Activated B cell treated with CpG ODN at 0.5 μM for 24 hours (primary cell): ENCODE measurements around the gene MNX1. TPM values are rescaled to one million over a fixed set of nuclear protein-coding genes. Genes with fewer than 3 reads are reported as not detected.

Experiments
- ATAC-seq: fragments of 200-7000 bp; cut with Tn5 transposase; one replicate; pipeline ENCODE4 v1.10.0; 2021; ENCODE audit warnings: low read depth, mild to moderate bottlenecking, moderate library complexity
- CTCF ChIA-PET: fragments of 350-600 bp; sonication (Branson Sonifier 250); formaldehyde crosslinking; loops from one replicate; lab custom pipeline; 2021; ENCODE audit warnings: antibody characterized with exemption; lab: Charles Lee
- POLR2A ChIA-PET: fragments of 350-600 bp; sonication (Branson Sonifier 250); formaldehyde crosslinking; loops from one replicate; lab custom pipeline; 2021; ENCODE audit warnings: antibody characterized with exemption; lab: Charles Lee
- DNase-seq: peaks from one replicate; pipeline ENCODE4 v3.0.0; 2022
- H3K27ac Mint-ChIP-seq: one replicate; pipeline ENCODE4 v1.8.0; 2020; ENCODE audit warnings: mixed read lengths
- H3K27me3 Mint-ChIP-seq: one replicate; pipeline ENCODE4 v1.8.0; 2021; ENCODE audit warnings: mixed read lengths
- H3K36me3 Mint-ChIP-seq: one replicate; pipeline ENCODE4 v1.8.0; 2021; ENCODE audit warnings: low read depth, mixed read lengths
- H3K4me1 Mint-ChIP-seq: one replicate; pipeline ENCODE4 v1.8.0; 2021; ENCODE audit warnings: mixed read lengths
- H3K4me3 Mint-ChIP-seq: one replicate; pipeline ENCODE4 v1.8.0; 2020; ENCODE audit warnings: mild to moderate bottlenecking, mixed read lengths
- H3K9me3 Mint-ChIP-seq: one replicate; pipeline ENCODE4 v1.8.0; 2020; ENCODE audit warnings: mixed read lengths
- CTCF ChIP-seq: fragments of 200-600 bp; IDR thresholded peaks from one replicate; pipeline ENCODE4 v1.8.0; 2022; ENCODE audit warnings: antibody characterized with exemption, mild to moderate bottlenecking
- intact Hi-C: fragments of 100-400 bp; cut with micrococcal nuclease; formaldehyde crosslinking; loops from one replicate; pipeline ENCODE4 v1.15.1; 2024
- total RNA-seq: library from RNA; stranded (reverse); gene quantifications from 2 replicates; pipeline ENCODE4 v1.2.3, GENCODE V29; 2022

MNX1 gene
- total RNA-seq, 1 donor from 2014 or later = not detected

- ChIA-PET POLR2A (no interaction called here), CTCF (no interaction called here)
- TF ChIP-seq CTCF = no peak
- no peak for ATAC-seq
- no peaks in the 10 kb centered on the region for H3K36me3 Mint-ChIP-seq
- H3K9me3 Mint-ChIP-seq = peaks cover 10% of the 10 kb centered on the region
- H3K27me3 Mint-ChIP-seq = peaks cover 15% of the 10 kb centered on the region
- intact Hi-C loops = no loop called here
- DNase-seq = no peak
- H3K4me1 Mint-ChIP-seq = no peaks in the 10 kb centered on the region
- no peak overlapping the region for H3K4me3 Mint-ChIP-seq
- H3K27ac Mint-ChIP-seq = no peak overlapping the region
Observed at GRCh38 chr7:157037635-157038034, 27.2 kb upstream of the MNX1 start.

GRCh38 chr7:157037028-157037427, 26.6 kb upstream of the MNX1 start:
- no peak overlapping the region for H3K27ac Mint-ChIP-seq
- H3K27me3 Mint-ChIP-seq = peaks cover 15% of the 10 kb centered on the region
- ChIA-PET CTCF (no interaction called here), POLR2A (no interaction called here)
- ATAC-seq (no peak), DNase-seq (no peak)
- no peaks in the 10 kb centered on the region for H3K4me1 Mint-ChIP-seq
- H3K36me3 Mint-ChIP-seq = no peaks in the 10 kb centered on the region
- no peak overlapping the region for H3K4me3 Mint-ChIP-seq
- H3K9me3 Mint-ChIP-seq = peaks cover 10% of the 10 kb centered on the region
- no peak for TF ChIP-seq CTCF
- intact Hi-C loops = no loop called here

- peaks cover 10% of the 10 kb centered on the region for H3K9me3 Mint-ChIP-seq
- ChIA-PET CTCF (no interaction called here), POLR2A (no interaction called here)
- intact Hi-C loops = no loop called here
- TF ChIP-seq CTCF = no peak
- H3K27ac Mint-ChIP-seq = no peak overlapping the region
- no peak for ATAC-seq
- H3K36me3 Mint-ChIP-seq = no peaks in the 10 kb centered on the region
- no peak for DNase-seq
- H3K4me3 Mint-ChIP-seq = no peak overlapping the region
- no peaks in the 10 kb centered on the region for H3K4me1 Mint-ChIP-seq
- H3K27me3 Mint-ChIP-seq = peaks cover 17% of the 10 kb centered on the region
Observed at GRCh38 chr7:157035979-157036378, 25.5 kb upstream of the MNX1 start.

DNA sequence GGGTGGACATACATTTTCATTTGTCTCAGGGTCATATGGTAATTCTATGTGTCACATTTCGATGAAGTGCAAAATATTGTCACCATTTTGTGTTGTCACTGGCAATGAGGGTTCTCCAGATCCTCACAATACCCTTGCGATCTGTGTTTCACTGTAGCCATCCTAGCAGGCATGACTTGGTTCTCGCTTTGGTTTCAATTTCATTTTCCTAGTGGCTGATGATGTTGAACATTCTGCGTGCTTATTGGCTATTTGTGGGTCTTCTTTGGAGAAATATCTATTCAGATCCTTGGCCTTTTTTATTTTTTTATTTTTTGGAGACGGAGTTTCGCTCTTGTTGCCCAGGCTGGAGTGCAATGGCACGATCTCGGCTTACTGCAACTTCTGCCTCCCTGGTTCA, 24.8 kb upstream of the MNX1 start:
- intact Hi-C loops = no loop called here
- CTCF ChIA-PET = no interaction called here
- POLR2A ChIA-PET = no interaction called here

More for the DNA sequence above, 24.8 kb upstream of the MNX1 start:
- Mint-ChIP-seq H3K27me3 (peaks cover 16% of the 10 kb centered on the region), H3K27ac (no peak overlapping the region), H3K9me3 (peaks cover 10% of the 10 kb centered on the region), H3K4me1 (no peaks in the 10 kb centered on the region), H3K36me3 (no peaks in the 10 kb centered on the region), H3K4me3 (no peak overlapping the region)
- no peak for TF ChIP-seq CTCF
- ATAC-seq = no peak
- DNase-seq = no peak
